DMS 273 treated with DMSO at 0.1 percent for 48 hours (cell line): Measurements from ENCODE around the gene PCDHA6.
"Not testable (repeated sequence)": the region's sequence is repeated elsewhere in the genome, so short reads cannot be mapped to it uniquely, and the experiment has no call there.

Experiments used
- DNase-seq: peaks from one replicate; lab custom pipeline; 2025; lab: John Stamatoyannopoulos, UW

PCDHA6 gene

DNA sequence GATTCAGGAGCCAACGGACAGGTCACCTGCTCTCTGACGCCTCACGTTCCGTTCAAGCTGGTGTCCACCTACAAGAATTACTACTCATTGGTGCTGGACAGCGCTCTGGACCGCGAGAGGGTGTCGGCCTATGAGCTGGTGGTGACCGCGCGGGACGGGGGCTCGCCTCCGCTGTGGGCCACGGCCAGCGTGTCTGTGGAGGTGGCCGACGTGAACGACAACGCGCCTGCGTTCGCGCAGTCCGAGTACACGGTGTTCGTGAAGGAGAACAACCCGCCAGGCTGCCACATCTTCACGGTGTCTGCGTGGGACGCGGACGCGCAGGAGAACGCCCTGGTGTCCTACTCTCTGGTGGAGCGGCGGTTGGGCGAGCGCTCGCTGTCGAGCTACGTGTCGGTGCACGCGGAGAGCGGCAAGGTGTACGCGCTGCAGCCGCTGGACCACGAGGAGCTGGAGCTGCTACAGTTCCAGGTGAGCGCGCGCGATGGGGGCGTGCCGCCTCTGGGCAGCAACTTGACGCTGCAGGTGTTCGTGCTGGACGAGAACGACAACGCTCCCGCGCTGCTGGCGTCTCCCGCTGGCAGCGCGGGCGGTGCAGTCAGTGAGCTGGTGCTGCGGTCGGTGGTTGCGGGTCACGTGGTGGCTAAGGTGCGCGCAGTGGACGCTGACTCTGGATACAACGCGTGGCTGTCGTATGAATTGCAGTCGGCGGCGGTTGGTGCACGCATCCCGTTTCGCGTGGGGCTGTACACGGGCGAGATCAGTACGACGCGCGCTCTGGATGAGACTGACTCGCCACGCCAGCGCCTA lies 29.6 kb downstream of the PCDHA6 start:
- no peak for DNase-seq

DNA sequence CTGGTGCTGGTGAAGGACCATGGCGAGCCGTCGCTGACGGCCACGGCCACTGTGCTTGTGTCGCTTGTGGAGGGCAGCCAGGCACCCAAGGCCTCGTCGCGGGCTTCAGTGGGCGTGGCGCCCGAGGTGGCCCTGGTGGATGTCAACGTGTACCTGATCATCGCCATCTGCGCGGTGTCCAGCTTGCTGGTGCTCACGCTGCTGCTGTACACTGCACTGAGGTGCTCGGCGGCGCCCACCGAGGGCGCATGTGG lies 30.2 kb downstream of the PCDHA6 start:
- DNase-seq: no peak

DNA sequence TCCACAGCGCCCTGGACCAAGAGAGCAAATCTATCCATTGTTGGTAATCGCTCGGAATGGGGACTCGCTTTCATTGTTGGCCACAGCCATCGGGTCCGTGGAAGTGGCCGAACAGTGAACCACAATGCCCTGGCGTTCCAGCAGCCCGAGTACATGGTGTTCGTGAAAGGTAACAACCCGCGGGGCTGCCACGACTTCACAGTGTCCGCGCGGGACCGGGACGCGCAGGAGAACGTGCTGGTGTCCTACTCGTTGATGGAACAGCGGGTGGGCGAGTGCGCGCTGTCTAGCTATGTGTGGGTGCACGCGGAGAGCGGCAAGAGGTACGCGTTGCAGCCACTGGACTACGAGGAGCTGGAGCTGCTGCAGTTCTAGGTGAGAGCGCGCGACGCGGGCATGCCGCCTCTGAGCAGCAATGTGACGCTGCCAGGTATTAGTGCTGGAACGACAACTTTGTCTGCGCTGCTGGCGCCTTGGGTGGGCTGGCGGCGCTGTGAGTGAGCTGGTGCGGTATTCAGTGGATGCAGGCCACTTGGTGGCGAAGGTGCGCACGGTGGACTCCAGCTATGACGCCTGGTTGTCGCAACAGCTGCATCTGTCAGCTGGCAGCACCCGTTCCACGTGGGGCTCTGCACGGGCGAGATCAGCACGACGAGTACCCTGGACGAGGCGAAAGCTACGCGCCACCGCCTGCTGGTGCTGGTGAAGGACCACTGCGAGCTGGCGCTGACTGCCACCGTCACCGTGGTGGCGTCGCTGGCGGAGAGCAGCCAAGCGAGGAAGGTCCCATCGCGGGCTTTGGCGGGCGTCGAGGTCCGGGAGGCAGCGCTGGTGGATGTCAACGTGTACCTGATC lies 34.9 kb downstream of the PCDHA6 start:
- no peak for DNase-seq

DNA sequence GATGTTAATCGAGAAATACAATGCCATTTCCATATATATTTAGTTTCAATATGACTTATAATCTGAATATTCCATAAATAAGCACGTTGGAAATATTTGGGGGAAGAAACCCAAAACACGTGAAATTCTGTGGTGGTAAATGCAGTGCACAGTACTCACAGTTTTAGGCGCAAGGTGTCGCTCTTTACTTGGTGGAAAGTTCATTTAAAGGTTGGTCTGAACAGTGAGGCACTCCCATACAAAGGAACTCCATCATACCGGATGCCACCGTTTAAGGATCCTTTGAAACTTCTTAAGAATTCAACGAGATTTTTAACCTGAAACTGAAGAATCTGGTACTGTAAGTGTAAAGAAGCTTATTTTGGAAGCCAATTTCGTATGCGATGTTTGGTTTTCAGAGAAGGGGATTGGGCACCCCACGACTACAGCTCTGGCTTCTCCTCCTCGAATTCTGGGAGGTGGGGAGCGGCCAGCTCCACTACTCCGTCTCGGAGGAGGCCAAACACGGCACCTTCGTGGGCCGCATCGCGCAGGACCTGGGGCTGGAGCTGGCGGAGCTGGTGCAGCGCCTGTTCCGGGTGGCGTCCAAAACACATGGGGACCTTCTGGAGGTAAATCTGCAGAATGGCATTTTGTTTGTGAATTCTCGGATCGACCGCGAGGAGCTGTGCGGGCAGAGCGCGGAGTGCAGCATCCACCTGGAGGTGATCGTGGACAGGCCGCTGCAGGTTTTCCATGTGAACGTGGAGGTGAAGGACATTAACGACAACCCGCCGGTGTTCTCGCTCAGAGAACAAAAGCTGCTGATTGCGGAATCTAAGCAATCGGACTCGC lies 41.2 kb downstream of the PCDHA6 start, which contains the start of gene PCDHA11:
PCDHA11 (plus strand) TSS at position 237 of the 834 bp plus-strand sequence; CDS start at position 384, 147 bp downstream.
- peak; percentile 24 for DNase-seq

DNA sequence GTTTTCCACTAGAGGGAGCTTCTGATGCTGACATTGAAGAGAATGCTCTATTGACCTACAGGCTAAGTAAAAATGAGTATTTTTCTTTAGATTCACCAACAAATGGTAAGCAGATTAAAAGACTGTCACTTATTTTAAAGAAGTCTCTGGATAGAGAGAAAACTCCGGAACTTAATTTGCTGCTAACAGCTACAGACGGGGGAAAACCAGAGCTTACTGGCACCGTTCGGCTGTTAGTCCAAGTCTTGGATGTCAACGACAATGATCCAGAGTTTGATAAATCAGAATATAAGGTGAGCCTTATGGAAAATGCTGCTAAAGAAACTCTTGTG lies 41.8 kb downstream of the PCDHA6 start:
- no peak for DNase-seq

DNA sequence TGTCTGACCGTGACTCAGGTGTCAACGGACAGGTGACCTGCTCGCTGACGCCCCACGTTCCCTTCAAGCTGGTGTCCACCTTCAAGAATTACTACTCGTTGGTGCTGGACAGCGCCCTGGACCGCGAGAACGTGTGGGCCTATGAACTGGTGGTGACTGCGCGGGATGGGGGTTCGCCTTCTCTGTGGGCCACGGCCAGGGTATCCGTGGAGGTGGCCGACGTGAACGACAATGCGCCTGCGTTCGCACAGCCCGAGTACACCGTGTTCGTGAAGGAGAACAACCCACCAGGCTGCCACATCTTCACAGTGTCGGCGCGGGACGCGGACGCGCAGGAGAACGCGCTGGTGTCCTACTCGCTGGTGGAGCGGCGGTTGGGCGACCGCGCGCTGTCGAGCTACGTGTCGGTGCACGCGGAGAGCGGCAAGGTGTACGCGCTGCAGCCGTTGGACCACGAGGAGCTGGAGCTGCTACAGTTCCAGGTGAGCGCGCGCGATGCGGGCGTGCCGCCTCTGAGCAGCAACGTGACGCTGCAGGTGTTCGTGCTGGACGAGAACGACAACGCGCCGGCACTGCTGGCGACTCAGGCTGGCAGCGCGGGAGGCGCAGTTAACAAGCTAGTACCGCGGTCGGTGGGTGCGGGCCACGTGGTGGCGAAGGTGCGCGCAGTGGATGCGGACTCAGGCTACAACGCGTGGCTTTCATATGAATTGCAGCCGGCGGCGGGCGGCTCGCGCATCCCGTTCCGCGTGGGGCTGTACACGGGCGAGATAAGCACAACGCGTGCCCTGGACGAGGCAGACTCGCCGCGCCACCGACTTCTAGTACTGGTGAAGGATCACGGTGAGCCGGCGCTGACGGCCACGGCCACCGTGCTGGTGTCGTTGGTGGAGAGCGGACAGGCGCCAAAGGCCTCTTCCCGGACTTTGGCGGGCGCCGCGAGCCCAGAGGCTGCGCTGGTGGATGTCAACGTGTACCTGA lies 42.8 kb downstream of the PCDHA6 start:
- no peak for DNase-seq

DNA sequence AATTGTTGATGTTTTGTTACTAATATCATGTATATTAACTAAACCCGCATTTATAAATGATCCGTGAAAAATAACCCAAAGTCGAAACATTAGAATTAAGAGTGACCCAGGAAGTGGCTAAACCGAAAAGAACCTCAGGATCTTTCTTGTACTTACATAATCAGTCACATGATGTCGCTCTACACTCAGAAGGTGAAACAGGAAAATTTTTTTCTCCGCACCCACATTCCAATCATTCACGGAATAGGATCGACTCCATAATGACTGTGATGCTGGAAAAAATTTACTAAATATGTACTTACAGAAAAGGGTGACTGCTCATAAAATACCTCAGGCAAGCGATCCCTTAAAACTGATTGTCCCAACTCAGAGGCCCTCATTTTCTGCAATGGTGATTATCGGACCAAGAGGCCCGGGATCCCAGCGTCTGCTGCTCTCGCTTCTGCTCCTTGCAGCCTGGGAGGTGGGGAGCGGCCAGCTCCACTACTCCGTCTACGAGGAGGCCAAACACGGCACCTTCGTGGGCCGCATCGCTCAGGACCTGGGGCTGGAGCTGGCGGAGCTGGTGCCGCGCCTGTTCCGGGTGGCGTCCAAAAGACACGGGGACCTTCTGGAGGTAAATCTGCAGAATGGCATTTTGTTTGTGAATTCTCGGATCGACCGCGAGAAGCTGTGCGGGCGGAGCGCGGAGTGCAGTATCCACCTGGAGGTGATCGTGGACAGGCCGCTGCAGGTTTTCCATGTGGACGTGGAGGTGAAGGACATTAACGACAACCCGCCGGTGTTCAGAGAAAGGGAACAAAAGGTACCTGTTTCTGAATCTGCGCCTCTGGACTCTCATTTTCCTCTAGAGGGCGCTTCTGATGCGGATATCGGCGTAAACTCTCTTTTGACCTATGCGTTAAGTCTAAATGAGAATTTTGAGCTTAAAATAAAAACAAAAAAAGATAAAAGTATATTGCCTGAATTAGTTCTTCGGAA lies 47.6 kb downstream of the PCDHA6 start, which contains the start of gene PCDHA12:
PCDHA12 (plus strand) TSS at position 224 of the 981 bp plus-strand sequence; CDS start at position 389, 165 bp downstream.
- DNase-seq: no peak

DNA sequence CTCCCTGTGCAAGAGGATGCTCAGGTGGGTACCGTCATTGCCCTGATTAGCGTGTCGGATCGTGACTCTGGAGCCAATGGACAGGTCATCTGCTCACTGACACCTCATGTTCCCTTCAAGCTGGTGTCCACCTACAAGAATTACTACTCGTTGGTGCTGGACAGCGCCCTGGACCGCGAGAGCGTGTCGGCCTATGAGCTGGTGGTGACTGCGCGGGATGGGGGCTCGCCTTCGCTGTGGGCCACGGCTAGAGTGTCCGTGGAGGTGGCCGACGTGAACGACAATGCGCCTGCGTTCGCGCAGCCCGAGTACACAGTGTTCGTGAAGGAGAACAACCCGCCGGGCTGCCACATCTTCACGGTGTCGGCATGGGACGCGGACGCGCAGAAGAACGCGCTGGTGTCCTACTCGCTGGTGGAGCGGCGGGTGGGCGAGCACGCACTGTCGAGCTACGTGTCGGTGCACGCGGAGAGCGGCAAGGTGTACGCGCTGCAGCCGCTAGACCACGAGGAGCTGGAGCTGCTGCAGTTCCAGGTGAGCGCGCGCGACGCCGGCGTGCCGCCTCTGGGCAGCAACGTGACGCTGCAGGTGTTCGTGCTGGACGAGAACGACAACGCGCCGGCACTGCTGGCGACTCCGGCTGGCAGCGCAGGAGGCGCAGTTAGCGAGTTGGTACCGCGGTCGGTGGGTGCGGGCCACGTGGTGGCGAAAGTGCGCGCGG lies 48.9 kb downstream of the PCDHA6 start:
- DNase-seq: not testable (repeated sequence)

DNA sequence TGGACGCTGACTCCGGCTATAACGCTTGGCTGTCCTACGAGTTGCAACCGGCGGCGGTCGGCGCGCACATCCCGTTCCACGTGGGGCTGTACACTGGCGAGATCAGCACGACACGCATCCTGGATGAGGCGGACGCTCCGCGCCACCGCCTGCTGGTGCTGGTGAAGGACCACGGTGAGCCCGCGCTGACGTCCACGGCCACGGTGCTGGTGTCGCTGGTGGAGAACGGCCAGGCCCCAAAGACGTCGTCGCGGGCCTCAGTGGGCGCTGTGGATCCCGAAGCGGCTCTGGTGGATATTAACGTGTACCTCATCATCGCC lies 49.5 kb downstream of the PCDHA6 start:
- DNase-seq: no peak
